GM21360 (cell line): ENCODE results near the gene EMX2.
"Not testable (repeated sequence)": the region's sequence is repeated elsewhere in the genome, so short reads cannot be mapped to it uniquely, and the experiment has no call there.

Experiments used
- ATAC-seq: cut with Tn5 transposase; IDR thresholded peaks from one replicate; pipeline ENCODE4 v1.9.1; 2021; ENCODE audit warnings: mild to moderate bottlenecking, moderate library complexity; ENCODE audit not compliant: unreplicated experiment

Gene EMX2

DNA sequence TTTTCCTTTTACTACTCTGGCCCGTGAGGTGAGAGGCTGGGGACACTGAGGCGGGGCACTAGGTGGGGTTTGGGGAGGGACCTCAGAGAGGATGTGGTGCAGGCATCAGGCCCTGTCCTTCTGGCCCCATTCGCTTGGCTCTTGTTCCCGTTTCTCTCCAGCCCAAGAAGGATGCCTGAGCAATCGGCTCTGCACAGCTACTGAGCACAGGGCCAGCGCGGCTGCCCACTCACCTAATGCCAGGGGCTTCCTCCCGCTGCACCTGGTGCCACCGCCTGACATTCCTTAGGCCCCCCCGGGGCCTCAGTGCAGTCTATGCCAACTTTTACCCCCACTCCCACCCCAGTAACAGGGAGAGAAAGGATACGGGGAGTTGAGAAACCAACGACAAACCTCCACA lies 12.5 kb downstream of the EMX2 start:
- ATAC-seq = no peak

DNA sequence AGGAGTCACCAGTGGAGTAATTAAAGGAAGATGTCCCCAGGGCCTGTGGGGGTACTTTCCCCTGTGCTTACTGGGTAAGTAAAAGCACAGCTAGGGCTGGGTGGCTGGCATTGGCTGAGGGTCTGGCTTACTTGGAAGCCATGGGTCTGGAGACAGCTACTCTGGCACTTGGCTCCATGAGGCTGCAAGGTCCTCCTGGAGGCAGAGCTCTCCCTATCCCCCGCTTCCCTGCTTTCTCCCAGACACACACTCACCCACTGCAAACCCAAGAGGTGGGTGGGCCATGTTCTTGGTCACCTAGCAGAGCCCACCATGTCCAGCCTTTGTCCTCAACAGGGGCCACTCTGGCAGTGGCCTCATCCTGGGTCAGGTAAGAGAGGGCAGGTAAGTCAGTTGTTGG lies 13.3 kb downstream of the EMX2 start:
- ATAC-seq = no peak

DNA sequence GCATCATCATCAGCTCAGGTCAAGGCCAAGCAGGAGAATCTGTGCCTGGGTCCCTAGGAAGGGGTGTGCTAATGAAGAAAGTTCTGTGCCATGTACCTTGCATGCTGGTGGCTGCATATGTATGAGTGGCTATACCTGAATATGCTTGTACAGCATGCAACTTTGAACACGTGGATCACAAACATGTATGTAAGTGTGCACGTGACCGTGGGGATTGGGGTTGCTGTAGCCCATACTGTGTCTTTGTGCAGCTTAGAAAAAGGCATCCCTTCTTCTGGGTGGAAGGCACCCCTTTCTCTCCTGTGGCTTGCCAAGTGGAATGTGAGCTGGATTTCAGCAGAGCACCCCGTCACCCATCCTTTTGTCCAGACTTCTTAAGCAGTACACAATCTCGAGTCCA lies 13.8 kb downstream of the EMX2 start:
- ATAC-seq = no peak

DNA sequence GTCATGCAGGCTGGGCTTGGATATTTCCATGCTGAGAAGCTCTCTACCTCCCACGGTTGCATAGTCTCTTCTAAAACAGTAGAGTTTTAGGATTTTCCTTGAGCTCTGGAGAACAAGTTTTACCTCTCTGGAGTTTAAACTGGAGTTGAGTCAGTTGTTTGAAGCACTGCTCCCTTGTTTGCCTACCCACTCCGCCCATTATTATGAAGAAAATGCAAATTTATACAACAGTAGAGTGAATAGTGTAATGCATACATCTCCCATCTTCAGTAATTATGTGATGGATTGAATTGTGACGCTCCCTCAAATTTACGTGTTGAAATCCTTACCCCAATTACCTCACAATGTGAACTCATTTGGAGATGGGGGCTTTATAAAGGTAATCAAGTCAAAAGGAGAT lies 17.2 kb downstream of the EMX2 start:
- no peak for ATAC-seq

DNA sequence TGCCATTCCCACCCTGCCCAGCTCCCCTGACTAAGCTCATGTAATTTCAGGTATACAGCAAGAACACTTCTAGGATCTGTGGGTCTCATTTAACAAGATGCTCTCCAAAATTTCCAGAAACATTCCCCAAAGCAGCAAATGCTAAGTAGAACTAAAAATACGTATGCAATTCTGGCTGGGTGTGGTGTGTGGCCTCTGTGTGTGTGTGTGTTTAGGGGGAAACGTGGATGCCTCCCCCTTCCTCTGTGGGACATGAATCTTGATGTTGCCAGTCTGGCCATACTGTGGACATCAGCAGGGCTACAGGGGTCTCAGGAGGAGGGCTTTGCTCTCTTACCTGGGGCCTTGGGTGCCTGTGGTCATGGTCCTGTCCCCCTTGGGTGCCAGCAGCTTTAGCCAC lies 18.4 kb downstream of the EMX2 start:
- ATAC-seq = no peak

DNA sequence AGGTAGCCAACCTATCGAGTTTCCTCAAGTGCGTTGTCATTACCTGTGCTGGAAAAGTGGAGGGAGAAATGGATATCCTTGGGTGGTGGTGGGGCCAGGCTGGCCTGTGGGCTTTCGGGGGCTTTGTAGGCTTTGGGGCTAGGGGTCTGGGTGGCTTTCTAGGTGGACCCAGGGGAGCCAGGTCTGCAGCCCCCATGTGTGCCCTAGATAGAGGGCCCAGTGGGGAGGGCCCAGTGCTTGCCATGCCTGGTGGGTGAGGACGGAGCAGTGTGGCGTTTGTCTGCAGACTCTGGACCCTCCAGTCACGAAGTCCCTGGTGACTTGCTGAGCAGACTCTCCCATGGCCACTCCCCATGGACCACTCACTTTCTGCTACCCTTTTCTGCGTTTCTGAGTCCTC lies 19.7 kb downstream of the EMX2 start:
- ATAC-seq = no peak

DNA sequence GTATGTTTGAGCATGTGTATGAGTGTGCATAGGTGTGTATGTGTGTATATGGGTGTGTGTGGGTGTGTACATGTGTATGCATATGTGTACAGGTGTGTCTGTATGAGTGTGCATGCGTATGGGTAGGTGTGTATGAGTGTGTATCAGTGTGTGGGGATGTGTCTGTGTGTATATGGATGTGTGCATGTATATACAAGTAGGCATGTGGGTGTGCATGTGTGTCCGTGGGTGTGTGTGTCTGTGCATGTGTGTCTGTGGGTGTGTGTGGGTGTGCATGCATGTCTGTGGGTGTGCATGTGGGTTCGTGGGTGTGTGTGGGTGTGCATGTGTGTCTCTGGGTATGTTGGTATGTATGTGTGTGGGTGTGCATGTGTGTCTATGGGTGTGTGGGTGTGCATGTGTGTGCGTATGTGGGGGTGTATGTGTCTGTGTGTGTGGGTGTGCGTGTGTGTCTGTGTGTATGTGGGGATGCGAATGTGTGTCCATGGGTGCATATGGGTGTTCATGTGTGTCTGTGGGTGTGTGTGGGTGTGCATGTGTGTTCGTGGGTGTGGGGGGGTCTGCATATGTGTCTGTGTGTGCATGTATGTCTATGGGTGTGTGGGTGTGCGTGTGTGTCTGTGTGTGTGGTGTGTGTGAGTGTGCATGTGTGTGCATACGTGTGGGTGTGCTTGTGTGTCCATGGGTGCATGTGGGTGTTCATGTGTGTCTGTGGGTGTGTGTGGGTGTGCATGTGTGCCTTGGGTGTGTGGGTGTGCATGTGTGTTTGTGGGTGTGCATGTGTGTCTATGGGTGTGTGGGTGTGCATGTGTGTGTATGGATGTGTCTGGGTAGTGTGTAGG lies 20.6 kb downstream of the EMX2 start:
- ATAC-seq = no peak

DNA sequence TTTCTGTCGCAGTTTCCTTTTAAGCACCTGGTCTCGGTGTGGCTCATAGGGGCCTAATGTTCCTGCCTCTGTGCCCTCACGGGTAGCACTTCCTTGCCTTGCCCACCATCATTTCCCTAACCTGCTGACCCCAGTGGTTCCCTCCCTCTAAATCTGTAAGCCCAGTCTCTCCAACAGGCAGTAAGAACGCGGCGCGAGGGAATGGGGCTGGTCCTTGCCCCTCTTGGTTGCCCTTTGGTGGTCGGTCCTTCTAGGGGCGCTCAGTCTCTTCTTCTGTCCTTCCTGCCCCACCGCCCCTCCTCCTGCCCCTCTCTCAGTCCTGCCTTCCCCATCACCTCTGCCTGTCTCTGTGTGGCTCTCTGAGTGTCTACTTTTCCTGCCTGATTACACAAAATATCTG lies 21.2 kb downstream of the EMX2 start:
- no peak for ATAC-seq

DNA sequence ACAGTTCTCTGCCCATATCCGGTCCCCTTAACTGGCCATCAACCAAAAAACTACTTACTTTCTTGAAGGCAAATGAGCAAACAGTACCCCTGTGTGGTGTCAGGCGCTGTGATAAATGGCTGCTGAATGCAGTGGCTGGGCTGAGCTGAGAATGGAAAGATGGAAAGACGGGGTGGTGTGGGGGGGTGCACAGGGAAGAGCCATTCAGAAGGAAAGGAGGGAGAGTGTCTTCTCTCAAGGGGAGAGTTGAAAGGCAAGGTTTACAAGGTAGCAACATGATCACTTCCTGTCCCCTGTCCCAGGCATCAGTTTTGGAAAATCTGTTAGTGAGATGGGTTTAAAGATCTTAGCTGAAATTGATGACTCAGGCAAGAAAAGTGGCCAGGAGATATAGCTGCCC lies 22.5 kb downstream of the EMX2 start:
- ATAC-seq = no peak

DNA sequence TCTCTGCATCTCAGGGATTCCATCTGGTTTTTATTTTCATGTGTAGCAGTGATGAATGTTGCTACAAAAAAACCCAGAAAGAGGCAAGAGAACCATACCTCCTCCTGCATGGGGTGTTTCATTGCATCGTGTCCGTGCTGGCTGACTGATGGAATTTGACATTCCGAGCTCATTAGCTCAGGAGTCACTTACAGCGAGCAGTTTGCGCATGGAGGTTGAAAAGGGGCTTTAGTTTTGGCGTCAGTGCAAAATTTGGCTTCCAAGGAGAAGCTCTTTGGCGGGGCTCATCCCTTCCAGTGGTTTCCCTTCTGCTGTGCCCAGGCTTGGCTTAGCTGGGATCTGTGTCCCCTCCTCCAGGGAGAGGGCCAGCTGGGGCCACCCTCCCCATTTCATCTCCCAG lies 25.8 kb downstream of the EMX2 start:
- ATAC-seq = no peak

DNA sequence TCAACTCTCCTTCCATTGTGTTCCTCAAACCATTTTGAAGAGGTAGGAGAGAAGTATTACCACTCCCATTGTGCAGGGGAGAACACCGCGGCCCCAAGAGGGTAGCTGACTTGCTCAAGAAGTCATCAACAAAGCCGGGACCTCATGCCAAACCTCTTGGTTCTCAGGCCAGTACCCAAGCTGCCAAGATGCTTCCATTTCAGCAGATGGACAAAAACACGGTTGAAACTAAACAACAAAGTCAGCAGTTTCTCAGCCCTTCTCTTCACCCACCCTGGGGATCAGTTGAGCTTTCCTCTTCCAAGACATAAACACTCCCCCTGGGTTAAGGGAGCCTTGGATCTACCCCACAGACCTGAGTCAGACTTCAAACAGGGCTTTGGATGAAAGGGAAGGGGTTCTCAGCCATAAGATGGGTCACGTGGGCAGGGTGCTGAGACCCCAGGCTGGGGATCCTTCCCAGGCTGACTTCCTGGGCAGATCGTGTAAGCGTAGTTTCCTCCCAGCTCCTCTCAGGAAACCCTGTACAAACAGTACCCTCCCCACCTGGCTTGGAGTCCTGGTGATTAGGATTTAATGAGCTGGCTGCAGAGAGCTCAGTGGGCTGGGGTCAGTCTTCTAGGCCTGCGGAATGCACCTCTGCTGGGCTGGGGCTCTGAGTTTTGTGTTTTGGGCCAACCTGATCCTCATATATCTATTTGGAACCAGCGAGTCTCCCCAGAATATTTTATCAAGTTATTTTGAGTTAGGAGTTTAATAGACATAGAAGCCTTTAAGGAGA lies 27.3 kb downstream of the EMX2 start:
- no peak for ATAC-seq

DNA sequence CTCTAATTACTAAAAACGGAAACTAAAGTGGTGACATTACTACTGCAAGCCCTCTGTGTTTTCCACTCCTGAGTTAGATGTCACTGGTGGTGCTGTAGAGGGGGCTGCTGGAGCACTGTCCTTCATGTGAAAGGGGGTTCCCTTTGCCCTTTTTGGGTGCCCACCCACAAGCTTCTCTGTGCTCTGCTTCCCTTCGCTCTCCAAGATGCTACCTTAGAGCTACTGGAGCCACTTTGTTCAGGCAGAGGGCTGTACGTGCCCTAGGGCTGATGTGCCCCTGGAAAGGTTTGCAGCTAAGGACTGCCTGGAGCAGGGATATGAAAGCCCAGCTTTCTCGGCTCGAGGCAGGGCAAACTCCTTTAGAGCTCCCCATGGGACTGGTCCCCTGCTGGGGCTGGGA lies 28.3 kb downstream of the EMX2 start:
- no peak for ATAC-seq

DNA sequence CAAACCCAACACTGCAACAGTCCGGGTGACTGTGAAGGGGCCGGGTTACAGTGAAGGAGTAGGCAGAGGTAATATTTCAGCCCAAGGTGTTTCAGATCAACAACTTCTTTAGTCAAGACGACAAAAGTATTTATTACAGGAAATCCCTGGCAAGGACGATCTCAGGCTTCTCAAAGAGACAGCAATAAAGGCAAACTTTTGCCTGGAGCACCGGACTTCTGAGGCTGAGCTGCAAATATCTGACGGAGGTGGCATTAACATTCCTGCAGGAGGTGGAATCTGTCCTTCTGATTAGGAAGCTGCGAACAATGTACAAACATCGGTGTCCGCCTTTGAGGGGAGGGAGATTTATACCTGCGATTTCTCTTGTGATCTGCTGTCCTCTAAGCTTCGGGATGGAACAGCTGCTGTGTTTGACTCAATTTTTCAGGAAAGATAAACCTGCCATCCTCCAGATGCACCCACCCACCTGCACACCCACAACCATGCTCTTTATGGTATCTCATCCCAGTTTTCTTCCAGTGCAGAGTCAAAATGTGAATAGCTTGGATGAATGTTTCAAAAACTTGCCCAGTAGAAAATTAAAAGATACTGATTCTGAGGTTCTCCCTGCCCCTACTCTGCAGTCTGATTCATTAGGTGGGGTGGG lies 32.1 kb downstream of the EMX2 start:
- no peak for ATAC-seq

DNA sequence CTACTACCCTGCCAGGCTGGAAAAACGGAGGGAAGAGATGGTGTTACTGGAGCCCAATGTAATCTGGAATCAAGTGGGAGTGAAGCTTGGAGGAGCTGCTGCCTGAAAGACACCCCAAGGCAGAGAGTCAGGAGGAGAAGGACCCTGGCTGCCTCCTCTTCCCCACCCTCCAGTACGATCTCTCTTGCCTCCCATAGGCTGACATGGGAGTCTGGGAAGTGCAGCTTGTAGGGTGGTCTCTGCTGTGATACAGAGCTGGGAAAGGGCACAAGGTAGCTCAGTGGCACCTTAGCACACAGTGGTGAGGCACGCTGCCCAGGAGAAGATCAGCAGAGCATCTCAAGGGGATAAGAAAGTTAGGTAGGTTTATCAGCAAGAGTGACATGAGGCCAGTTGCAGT lies 35.9 kb downstream of the EMX2 start:
- ATAC-seq = no peak

DNA sequence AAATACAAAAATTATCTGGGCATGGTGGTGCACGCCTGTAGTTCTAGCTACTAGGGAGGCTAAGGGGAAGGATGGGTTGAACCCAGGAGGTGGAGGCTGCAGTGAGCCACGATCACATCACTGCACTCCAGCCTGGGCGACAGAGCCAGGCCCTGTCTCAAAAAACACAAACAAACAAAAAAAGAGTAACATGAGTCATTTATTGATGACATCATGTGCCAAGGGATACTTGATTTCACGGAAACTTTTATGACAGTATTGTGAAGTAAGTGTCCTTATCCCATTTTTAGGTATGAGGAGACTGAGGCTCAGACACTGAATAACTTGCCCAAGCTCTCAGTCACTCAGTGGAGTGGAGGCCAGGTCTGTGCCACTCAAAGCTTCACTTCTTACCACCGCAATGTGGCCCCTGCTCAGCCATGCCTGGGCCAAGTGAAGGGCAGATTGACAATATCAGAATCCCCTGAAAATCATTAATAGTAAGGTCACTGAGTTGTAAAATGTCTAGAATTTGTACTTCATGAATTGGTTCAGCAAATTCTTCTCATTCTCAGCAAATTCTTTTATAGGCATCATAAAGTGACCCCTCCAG lies 36.5 kb downstream of the EMX2 start:
- ATAC-seq = no peak

DNA sequence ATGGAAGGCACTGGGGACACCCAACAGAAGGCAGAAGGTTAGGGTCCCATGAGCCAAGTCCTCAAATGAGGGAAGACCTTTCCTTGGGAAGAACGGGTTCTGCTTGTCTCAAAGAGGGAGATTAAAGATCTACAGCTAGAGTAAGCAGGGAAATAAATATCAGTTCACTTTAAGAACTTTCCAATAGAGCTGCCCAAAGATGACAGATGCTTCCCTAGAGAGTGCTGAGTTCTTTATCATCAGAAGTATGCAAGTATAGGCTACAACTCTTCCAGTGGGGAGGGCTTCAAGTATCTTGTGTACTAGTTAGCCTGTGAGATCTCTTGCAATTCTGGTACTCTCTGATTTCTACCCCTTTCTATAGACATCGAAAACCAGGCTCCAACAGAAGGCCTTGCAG lies 39.4 kb downstream of the EMX2 start:
- no peak for ATAC-seq

DNA sequence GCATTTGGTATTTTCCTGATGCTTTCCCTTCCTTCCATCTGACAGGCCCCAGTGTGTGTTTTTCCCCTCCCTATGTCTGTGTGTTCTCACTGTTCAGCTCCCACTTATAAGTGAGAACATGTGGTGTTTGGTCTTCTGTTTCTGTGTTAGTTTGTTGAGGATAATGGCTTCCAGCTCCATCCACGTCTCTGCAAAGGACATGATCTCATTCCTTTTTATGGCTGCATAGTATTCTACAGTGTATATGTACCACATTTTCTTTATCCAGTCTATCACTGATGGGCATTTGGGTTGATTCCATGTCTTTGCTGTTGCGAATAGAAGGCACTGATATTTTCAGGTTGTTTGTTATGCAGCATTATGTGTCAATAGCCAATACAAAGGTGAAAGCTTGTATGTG lies 42.3 kb downstream of the EMX2 start:
- not testable (repeated sequence) for ATAC-seq

DNA sequence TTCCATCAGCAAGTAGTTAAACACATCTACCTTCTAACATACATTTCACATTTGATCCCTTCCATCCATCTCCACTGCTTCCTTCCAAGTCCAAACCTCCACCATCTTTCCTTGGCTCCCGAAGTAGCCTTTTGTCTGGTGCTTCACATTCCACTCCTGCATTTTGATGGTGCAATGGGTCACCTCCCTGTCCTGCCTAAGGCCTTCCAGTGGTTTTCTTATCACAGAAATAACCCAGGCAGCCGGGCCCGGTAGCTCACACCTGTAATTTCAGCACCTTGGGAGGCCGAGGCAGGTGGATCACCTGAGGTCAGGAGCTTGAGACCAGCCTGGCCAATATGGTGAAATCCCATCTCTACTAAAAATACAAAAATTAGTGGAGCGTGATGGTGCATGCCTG lies 44.5 kb downstream of the EMX2 start:
- ATAC-seq = no peak

DNA sequence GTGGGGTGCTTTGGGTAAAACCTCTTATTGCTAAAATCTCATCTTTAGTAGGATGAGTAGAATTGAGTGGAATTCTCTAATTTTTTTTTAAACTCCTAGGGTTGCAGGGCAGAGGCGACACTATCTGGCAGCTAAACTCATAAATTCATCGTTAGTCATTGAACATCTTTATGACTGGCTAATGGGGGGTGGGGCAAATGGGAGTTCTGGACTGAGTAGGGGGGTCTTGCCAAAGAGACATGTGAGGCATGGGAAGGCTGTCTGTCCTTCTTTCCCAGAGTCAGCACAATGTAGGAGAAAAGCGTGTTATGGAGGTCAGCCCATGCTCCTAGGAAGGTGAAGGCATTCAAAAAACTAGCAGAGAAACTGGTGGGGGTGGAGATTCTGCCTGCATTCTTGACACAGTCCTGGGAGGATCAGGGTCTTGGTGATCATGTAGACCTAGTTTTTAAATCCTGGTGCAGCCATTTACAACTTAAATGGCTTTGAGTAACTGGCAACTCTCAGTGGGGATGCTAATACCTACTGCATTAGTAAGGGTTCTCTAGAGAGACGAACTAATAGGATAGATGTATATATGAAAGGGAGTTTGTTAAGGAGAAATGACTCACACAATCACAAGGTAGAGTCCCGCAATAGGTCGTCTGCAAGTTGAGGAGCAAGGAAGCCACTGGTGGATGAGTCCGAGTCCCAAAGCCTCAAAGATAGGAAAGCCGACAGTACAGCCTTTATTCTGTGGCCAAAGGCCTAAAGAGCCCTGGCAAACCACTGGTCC lies 47.7 kb downstream of the EMX2 start:
- no peak for ATAC-seq

DNA sequence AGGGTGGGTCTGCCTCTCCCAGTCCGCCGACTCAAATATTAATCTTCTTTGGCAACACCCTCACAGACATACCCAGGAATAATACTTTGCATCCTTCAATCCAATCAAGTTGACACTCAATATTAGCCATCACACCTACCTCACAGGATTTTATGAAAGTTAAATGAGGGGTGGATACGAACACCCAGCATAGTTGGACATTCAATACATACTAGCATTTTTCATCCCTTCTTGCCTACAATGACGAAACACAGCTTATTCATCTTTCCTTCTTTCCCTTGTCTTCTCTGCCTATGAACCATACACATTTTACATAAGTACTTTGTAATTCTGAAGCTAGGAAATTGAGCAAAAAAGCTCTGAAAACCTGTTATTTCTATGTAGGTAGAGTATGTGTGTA lies 48.5 kb downstream of the EMX2 start:
- ATAC-seq = no peak

DNA sequence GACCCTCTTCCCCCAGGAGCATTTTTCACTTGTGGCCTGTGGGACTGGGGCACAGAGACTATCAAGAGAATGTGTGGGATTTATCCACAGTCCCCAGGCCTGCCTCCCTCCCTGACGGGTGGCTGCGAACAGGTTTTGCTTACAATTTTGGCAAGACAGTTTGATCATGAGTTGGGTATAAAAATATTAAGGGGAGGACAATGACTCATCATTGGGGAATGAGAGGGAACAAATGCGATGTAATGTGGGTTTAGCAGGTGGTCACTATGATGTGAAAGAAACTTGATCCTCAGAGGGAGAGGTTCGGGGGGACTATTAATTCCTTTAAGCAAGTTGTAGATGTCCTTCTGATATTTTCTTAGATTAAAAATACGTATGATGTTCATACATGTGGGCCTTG lies 52.2 kb downstream of the EMX2 start:
- ATAC-seq = no peak
